NK-92 (cell line): ENCODE data around the gene EGLN2.
"Not testable (repeated sequence)": the region's sequence is repeated elsewhere in the genome, so short reads cannot be mapped to it uniquely, and the experiment has no call there.

Experiments used
- DNase-seq: peaks from one replicate; lab custom pipeline; 2025; ENCODE audit not compliant: unreplicated experiment; lab: John Stamatoyannopoulos, UW

Gene EGLN2

GRCh38 chr19:40801426-40802299 lies 2.7 kb downstream of the EGLN2 start:
- DNase-seq, result no peak

DNA sequence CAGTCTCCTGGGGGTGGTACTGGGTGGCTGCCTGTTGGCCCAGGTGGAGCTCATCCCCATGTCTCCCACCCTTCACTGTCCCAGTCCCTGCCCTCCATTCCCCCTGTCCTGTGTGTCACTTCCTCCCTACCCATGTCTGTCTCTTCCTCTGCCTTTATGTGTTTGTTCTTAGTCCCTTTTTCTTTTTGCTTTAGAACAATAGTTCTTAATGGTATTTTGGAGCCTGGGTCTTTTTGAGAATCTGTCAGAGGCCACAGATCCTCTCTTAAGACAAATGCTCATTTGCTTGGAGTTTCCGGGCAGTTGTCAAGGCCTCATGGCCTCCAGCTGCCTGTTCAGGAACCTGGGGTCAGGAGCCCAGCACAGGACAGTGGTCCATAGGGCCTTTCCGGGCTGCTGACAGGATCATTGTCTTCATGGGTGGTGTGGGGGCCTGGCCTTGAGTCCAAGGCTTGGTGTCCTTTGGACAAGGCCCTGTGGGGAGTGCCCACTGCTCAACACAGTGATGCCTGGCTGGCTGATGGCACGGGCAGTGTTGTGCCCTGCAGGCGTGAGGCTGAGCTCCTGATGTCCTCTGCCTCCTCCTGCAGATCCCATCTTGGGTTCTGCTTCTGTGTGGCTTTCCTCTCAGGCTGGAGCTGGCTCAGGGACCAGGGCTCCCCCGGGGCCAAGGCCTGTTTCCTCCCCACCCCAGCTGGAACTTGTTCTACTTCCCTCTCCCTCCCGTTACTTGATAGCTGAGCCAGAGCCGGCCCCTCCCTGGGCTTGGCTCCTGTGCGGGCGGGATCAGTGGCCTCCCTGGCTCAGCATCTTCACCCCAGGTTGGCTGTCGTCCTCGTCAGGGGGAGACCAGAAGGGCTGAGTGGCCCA lies 3.5 kb downstream of the EGLN2 start:
- DNase-seq, result no peak

- no peak for DNase-seq
These were observed 4.3 kb downstream of the EGLN2 start for GRCh38 chr19:40803170-40803856.

DNA sequence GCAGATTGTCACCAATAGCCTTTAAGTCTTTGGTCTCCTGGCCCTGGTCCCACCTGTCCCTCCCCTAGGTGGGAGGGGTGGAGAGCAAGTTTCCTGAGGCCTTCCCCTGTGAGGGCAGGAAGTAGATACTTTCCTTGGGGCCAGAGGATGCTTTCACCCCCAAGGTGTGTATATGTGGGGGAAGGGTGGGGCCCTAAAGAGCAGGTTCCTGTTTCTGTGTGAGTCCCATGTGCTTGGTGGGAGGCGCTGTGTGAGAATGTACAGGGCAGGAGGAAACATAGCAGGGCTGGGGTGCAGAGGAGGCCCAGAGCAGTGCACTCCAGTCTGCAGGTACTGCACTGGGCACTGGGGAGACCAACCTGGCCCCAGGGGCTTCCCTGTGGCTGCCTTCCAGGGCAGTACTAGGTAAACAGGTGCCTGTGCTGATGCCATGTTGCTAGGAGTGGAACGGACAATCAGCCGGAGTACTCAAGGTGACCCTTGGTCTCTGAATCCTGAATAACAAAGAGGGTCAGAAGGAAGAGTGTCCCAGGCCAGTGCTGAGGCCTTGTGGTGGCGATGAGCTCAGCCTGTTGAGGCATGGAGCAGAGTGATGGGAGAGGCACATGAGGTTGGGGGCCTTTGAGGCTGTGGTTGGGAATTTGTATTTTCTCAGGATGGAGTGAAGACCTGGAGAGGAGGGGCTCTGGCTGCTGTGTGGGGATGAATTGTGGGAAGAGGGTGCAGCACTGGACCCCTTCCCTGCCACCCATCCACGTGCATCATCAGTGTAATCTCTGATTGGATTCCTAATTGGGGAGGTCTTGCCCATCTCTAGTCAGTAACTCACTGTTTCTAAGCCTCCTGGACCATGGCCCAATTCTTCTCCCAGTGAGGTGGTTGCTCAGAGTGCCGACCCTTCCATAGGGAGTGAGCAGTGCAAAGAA lies 5.1 kb downstream of the EGLN2 start:
- DNase-seq, result no peak

DNA sequence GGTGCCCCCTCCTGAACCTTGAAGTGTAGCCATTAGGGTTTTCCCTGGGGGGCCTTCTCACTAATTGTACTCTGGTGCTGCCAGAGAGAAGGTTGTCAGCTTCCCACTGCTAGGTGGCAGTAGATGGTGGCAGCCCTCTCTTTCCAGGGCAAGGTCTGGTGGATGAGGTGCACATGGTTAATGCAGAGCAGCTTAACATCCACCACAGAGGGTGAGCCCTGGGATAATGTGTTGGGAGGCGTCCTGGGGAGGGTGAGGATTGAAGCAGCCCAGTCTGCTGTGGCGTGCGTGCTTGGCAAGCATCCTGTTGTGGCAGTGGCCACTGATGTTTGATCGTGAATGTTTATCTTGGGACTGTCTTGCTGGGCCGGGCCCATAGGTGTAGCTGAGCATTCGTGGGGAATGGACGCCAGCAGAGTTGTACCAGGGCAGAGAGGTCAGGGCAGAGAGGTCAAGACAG lies 5.8 kb downstream of the EGLN2 start:
- DNase-seq, result no peak

GRCh38 chr19:40805258-40805868 lies 6.4 kb downstream of the EGLN2 start:
- no peak for DNase-seq

- no peak for DNase-seq
These were observed 7.6 kb downstream of the EGLN2 start for GRCh38 chr19:40806423-40807146.

- DNase-seq, result no peak
These were observed 8.4 kb downstream of the EGLN2 start for GRCh38 chr19:40807147-40808020.

DNA sequence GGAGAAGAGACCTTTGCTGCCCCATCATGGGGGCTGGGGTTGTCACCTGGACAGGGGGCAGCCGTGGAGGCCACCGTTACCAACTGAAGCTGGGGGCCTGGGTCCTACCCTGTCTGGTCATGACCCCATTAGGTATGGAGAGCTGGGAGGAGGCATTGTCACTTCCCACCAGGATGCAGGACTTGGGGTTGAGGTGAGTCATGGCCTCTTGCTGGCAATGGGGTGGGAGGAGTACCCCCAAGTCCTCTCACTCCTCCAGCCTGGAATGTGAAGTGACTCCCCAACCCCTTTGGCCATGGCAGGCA lies 9.0 kb downstream of the EGLN2 start:
- no peak for DNase-seq

DNA sequence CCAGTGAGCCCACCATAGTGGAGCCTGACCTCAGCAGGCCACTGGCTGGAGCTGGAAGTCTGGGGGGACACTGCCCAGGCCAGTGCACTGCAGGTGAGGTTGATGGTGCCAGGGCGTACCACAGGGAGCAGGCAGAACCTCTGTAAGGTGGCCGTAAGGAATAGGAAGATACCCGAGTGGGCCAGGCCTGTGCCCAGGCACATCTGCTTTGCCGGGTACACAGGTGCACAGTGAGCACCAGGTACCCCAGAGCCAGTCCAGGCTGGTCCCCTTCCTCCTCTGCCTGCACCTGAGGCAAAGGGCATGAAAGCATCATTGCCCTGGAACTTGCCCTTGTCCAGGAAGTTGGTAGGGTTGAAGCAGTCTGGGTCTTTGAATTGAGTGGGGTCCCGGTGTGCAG lies 9.5 kb downstream of the EGLN2 start:
- no peak for DNase-seq

- no peak for DNase-seq
These were observed 10.5 kb downstream of the EGLN2 start for GRCh38 chr19:40809358-40810086.

DNA sequence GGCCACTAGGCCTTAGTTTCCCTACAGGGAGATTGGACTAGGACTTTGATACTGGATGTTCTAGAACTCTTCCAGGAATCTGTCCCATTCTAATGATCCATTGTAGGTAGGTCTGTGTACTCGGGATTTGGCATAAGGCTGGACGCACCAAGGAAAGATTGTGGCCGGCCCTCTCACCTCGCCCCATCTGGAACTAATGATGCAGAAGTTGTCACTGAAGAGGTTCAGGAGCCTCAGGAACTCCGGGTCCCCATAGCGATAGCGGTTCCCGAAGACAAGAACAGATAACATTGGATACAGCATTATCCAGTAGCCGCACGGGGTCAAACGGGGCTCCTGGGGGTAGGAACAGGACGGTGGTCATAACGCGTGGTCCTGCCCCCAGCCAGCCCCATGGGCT lies 11.2 kb downstream of the EGLN2 start:
- no peak for DNase-seq

GRCh38 chr19:40810649-40811408 lies 11.8 kb downstream of the EGLN2 start:
- not testable (repeated sequence) for DNase-seq

DNA sequence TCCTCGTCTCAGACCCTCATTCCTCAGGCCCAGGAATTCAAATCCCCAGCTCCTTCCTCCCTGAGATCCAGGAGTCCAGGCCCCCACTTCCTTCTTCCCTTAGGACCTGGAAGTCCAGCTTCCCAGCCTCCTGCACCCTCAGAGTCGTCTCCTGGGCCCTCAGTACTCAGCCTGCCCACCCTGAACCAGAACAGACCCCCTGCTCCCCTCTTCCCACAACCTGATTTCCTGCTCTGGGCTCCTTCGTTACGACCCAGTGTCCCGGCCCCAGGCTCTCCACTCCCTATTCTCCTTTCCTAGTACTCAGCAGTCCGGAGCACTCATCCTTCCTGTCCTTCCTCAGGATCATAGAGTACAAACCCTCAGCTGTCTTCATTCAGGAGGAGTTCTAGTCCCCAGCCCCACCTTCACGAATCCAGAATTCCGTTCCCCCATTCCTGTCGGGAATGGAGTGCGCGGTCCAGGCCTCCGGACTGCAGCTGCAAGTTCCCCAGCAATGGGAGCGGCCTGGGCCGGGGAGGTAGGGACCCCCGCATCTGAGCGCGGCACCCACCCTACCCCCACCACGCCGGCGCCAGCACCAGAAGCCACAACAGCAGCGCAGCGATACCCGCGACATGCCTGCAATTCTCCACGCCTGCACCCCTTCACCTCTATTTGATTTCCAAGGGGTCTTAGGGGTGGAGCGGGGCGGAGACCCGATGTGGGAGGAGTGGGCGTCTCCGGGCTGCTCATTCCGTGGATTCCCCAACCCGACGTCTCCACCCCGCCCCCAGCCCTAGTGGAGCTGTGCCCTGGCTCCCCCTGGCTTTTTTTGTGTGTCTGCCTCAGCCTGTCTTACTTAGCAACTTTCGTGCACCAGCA lies 12.7 kb downstream of the EGLN2 start:
- DNase-seq, result no peak

DNA sequence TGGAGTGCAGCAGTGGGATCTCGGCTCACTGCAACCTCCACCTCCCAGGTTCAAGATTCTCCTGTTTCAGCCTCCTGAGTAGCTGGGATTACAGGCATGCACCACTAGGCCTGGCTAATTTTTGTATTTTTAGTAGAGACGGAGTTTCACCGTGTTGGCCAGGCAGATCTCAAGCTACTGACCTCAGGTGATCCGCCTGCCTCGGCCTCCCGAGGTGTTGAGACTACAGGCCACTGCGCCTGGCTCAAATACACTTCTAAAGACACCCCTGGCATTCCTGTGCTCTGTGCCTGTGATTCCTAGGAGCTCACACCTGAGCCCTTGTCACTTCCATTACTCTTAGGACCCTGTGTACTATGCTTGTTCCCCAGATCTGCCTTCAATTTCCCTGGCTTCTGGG lies 13.6 kb downstream of the EGLN2 start:
- DNase-seq, result not testable (repeated sequence)

GRCh38 chr19:40813182-40813581 lies 14.2 kb downstream of the EGLN2 start:
- no peak for DNase-seq
